ENCODE results near the gene UBE4B.

UBE4B gene

DNA sequence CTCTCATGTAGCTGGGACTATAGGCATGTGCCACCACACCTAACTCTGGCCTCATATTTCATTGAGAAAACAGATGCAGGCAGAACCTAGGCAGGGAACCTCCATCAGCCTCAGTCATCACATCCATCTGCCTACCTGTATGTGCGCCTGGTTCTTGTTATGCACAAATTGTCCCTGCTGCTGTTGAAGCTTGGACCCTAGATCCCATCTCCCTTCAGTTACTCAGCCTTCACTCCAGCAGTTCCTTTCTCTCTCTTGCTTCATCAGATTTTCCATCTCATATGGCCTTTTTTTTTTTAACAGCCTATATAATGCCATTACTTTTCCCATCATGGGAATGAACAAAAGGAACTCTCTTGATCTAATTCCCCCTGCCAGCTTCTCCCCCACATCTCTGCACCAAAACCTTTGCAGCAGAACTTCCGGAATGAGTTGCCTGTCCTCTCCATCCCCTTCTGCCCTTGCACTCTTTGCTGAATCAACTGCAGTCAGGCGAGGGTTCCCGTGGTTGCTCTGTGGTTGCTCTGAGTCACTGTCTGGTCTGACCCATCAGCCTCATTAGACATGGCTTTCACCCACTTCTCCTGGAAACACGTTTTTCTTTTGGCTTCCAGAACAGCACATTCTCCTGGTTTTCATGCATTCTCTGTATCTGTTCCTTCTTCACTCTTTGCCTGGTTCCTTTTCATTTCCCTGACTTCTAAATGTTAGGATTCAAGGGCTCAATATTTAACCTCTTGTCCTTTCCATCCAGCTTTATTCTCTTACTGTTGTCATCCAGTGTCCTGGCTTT, 41.5 kb downstream of the UBE4B start:
- no peaks in the 10 kb centered on the region for H3K9me3 ChIP-seq (ENCODE audit: insufficient read depth, low read depth, low read length)
- no peak overlapping the region for H3K27ac ChIP-seq (ENCODE audit: low read length)
- H3K36me3 ChIP-seq (ENCODE audit: insufficient read depth, low read depth, low read length) = peaks cover 16% of the 10 kb centered on the region
- no peaks in the 10 kb centered on the region for H3K27me3 ChIP-seq (ENCODE audit: insufficient read depth, low read length)
- no peak overlapping the region for H3K4me3 ChIP-seq (ENCODE audit: low read length)
- H3K4me1 ChIP-seq (ENCODE audit: insufficient read depth, low read length) = 0 out of 2 replicates have a peak, but pooled peaks cover 3% of the 10 kb centered on the region
- no peak overlapping the region for H3K9ac ChIP-seq (ENCODE audit: low read depth, low read length)

DNA sequence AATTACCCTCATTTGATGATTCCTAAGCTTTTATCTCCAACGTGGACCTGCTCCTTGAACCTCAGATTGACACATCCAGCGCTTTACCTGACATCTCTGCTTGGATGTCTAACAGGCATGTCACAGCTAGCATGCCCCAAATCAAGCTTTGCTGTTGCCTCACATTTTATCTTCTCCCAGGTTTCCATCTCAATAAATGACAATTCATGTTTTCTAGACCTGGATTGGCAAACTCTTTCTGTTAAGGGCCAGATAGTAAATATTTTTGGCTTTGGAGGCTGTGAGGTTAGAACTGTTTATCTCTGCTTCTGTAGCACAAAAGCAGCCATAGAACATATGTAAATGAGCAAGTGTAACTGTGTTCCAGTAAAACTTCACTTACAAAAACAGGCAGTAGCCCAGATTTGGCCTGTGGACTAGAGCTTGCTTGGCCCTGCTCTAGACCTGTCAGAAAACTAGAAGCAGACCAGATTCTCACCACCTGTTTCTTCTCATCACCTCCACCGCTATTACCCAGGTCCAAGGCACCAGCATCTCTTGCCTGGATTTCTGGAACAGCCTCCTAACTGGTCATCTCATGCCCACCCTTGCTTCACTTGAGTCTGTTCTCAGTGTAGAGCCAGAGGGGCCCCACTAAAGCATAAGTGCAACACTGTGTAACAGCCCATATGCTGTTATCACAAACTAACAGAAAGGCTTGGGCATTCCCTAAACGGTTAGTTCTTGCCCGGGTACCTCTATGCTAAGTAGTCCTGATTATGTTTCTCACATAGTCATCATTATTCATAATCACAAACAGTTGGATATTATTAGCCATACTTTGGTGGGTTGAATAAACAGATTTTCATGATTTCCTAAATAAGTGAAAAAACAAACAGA, 42.3 kb downstream of the UBE4B start:
- 0 out of 2 replicates have a peak, but pooled peaks cover 3% of the 10 kb centered on the region for H3K4me1 ChIP-seq (ENCODE audit: insufficient read depth, low read length)
- no peaks in the 10 kb centered on the region for H3K27me3 ChIP-seq (ENCODE audit: insufficient read depth, low read length)
- no peak overlapping the region for H3K27ac ChIP-seq (ENCODE audit: low read length)
- no peak overlapping the region for H3K9ac ChIP-seq (ENCODE audit: low read depth, low read length)
- H3K4me3 ChIP-seq (ENCODE audit: low read length) = no peak overlapping the region
- no peaks in the 10 kb centered on the region for H3K9me3 ChIP-seq (ENCODE audit: insufficient read depth, low read depth, low read length)
- peaks cover 16% of the 10 kb centered on the region for H3K36me3 ChIP-seq (ENCODE audit: insufficient read depth, low read depth, low read length)

DNA sequence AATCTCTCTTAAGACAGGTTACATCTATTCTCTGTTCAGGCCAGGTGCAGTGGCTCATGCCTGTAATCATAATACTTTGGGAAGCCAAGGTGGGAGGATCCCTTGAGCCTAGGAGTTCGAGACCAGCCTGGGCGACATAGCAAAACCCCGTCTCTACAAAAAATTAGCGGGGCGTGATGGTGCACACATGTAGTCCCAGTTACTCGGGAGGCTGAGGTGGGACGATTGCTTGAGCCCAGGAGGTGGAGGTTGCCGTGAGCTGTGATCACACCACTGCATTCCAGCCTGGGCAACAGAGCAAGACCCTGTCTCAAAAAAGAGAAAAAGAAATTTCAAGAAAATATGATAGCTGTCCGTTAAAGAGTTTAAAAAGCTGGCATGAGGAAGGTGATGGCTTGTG, 43.0 kb downstream of the UBE4B start:
- Histone ChIP-seq H3K27me3 (ENCODE audit: insufficient read depth, low read length) (no peaks in the 10 kb centered on the region), H3K27ac (ENCODE audit: low read length) (no peak overlapping the region), H3K4me1 (ENCODE audit: insufficient read depth, low read length) (0 out of 2 replicates have a peak, but pooled peaks cover 3% of the 10 kb centered on the region), H3K9me3 (ENCODE audit: insufficient read depth, low read depth, low read length) (no peaks in the 10 kb centered on the region), H3K9ac (ENCODE audit: low read depth, low read length) (no peak overlapping the region), H3K36me3 (ENCODE audit: insufficient read depth, low read depth, low read length) (peaks cover 20% of the 10 kb centered on the region), H3K4me3 (ENCODE audit: low read length) (no peak overlapping the region)

DNA sequence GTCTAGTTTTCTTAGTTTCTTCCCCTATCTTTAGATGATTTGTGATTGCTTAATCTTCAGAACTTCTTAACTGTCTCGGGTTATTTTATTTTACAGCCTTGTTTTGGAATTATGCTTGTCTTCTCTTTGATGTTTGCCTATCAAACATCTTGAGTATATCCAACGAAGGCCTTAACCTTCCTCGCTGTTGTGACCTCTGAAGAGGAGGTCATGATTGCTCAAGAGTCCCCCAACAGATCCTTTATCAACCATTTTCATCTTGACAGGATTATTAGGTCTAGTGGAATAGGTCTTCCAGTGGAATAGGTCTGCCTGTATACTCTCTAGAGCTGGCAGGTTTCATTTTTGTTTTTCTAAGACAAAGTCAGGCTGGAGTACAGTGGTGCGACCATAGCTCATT, 45.7 kb downstream of the UBE4B start:
- peaks cover 21% of the 10 kb centered on the region for H3K36me3 ChIP-seq (ENCODE audit: insufficient read depth, low read depth, low read length)
- H3K4me3 ChIP-seq (ENCODE audit: low read length) = no peak overlapping the region
- H3K27me3 ChIP-seq (ENCODE audit: insufficient read depth, low read length) = no peaks in the 10 kb centered on the region
- no peak overlapping the region for H3K9ac ChIP-seq (ENCODE audit: low read depth, low read length)
- H3K9me3 ChIP-seq (ENCODE audit: insufficient read depth, low read depth, low read length) = no peaks in the 10 kb centered on the region
- no peak overlapping the region for H3K27ac ChIP-seq (ENCODE audit: low read length)
- no peaks in the 10 kb centered on the region for H3K4me1 ChIP-seq (ENCODE audit: insufficient read depth, low read length)

DNA sequence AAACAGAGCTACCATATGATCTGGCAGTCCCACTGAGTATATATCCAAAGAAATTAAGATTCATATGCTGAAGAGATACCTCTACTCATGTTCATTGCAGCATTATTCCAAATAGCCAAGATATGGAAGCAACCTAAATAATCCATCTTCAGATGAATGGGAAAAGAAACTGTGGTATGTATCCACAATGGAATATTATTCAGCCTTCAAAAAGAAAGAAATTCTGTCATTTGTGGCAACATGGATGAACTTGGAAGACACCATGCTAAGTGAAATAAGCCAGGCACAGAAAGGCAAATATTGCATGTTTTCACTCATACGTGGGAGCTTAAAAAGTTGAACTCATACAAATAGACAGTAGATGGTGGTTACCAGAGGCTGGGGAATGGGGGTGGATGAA, 47.8 kb downstream of the UBE4B start:
- Histone ChIP-seq H3K27ac (ENCODE audit: low read length) (no peak overlapping the region), H3K4me1 (ENCODE audit: insufficient read depth, low read length) (no peaks in the 10 kb centered on the region), H3K4me3 (ENCODE audit: low read length) (no peak overlapping the region), H3K9ac (ENCODE audit: low read depth, low read length) (no peak overlapping the region), H3K27me3 (ENCODE audit: insufficient read depth, low read length) (no peaks in the 10 kb centered on the region), H3K36me3 (ENCODE audit: insufficient read depth, low read depth, low read length) (peaks cover 6% of the 10 kb centered on the region), H3K9me3 (ENCODE audit: insufficient read depth, low read depth, low read length) (no peaks in the 10 kb centered on the region)

DNA sequence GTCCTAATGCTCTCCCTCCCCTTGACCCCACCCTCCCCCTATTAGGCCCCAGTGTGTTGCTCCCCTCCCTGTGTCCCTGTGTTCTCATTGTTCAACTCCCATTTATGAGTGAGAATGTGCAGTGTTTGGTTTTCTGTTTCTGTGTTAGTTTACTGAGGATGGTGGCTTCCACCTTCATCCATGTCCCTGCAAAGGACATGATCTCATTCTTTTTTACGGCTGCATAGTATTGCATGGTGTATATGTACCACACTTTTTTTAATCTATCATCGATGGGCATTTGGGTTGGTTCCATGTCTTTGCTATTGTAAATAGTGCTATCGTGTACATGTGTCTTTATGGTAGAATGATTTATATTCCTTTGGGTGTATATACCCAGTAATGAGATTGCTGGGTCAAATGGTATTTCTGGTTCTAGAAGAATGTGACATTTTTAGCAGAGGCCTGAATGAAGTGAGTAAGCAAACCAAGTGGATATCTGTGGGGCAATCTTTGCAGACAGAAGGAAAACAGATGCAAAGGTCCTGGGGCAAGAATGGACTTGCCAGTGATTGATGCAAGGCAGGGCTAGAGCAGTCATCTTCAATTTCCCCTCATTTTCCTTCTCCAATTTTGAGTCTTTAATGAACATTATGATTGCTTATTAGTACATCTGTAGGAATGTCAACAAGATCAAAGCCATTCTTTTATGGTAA, 50.2 kb downstream of the UBE4B start:
- Histone ChIP-seq H3K9ac (ENCODE audit: low read depth, low read length) (no peak overlapping the region), H3K4me3 (ENCODE audit: low read length) (no peak overlapping the region), H3K4me1 (ENCODE audit: insufficient read depth, low read length) (no peaks in the 10 kb centered on the region), H3K36me3 (ENCODE audit: insufficient read depth, low read depth, low read length) (peaks cover 10% of the 10 kb centered on the region), H3K27me3 (ENCODE audit: insufficient read depth, low read length) (no peaks in the 10 kb centered on the region), H3K27ac (ENCODE audit: low read length) (no peak overlapping the region), H3K9me3 (ENCODE audit: insufficient read depth, low read depth, low read length) (no peaks in the 10 kb centered on the region)

DNA sequence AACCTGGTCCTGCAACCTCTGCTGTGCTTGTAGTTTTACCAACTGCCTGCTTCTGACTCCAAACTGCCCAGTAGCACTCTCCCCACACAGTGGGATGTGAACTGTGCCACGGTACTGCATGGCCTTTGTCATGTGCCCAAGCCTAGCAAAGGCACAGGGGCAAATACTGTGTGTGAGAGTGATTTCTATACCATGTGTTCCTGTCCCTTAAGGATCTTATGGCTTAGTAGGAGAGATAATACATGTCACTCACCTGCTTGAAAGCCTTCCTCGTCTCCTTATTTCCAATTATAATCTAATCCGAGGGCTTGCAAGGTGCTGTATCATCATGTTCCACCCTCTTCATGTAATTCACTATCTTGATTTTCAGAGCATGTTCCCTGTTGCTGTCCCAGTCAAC, 51.3 kb downstream of the UBE4B start:
- H3K4me3 ChIP-seq (ENCODE audit: low read length) = no peak overlapping the region
- H3K27me3 ChIP-seq (ENCODE audit: insufficient read depth, low read length) = no peaks in the 10 kb centered on the region
- peaks cover 10% of the 10 kb centered on the region for H3K36me3 ChIP-seq (ENCODE audit: insufficient read depth, low read depth, low read length)
- H3K9ac ChIP-seq (ENCODE audit: low read depth, low read length) = no peak overlapping the region
- H3K9me3 ChIP-seq (ENCODE audit: insufficient read depth, low read depth, low read length) = no peaks in the 10 kb centered on the region
- H3K4me1 ChIP-seq (ENCODE audit: insufficient read depth, low read length) = no peaks in the 10 kb centered on the region
- H3K27ac ChIP-seq (ENCODE audit: low read length) = no peak overlapping the region

DNA sequence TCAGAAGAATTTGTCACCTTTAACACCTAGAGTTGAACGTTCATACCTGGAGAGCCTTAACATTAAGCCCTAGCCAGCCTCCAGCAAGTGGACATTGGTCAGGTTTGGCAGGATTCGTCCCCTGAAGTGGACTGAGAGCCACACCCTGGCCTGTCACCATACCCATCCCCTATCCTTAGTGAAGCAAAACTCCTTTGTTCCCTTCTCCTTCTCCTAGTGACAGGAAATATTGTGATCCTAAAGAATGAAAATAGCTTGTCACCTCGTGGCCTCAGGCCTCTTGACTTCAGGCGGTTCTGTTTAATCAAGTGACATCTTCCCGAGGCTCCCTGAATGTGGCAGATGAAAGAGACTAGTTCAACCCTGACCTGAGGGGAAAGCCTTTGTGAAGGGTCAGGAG, 52.3 kb downstream of the UBE4B start:
- H3K4me1 ChIP-seq (ENCODE audit: insufficient read depth, low read length) = no peaks in the 10 kb centered on the region
- H3K9ac ChIP-seq (ENCODE audit: low read depth, low read length) = no peak overlapping the region; the same call in 1 of the 2 replicates
- H3K27me3 ChIP-seq (ENCODE audit: insufficient read depth, low read length) = no peaks in the 10 kb centered on the region
- no peaks in the 10 kb centered on the region for H3K9me3 ChIP-seq (ENCODE audit: insufficient read depth, low read depth, low read length)
- H3K36me3 ChIP-seq (ENCODE audit: insufficient read depth, low read depth, low read length) = peaks cover 10% of the 10 kb centered on the region
- no peak overlapping the region for H3K4me3 ChIP-seq (ENCODE audit: low read length)
- no peak overlapping the region for H3K27ac ChIP-seq (ENCODE audit: low read length)

DNA sequence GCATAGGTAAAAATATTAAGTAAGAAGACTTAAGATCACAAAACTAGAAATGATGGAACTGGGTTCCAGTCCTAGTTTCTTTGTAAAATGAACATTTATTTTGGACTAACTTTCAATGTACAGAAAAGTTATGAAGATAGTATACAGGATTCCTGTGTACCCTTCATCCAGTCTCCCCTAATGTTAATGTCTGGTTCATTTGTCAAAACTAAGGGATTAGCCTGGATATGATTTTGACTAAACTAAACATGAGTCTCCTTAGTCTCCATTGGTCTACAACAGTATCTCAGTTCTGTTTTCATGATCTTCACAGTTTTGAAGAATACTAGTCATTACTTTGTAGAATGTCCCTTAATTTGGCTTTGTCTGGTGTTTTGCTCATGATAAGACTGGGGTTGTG, 54.5 kb downstream of the UBE4B start:
- Histone ChIP-seq H3K9me3 (ENCODE audit: insufficient read depth, low read depth, low read length) (no peaks in the 10 kb centered on the region), H3K9ac (ENCODE audit: low read depth, low read length) (no peak overlapping the region), H3K27me3 (ENCODE audit: insufficient read depth, low read length) (no peaks in the 10 kb centered on the region), H3K4me3 (ENCODE audit: low read length) (no peak overlapping the region), H3K36me3 (ENCODE audit: insufficient read depth, low read depth, low read length) (peaks cover 5% of the 10 kb centered on the region), H3K27ac (ENCODE audit: low read length) (no peak overlapping the region), H3K4me1 (ENCODE audit: insufficient read depth, low read length) (no peaks in the 10 kb centered on the region)

DNA sequence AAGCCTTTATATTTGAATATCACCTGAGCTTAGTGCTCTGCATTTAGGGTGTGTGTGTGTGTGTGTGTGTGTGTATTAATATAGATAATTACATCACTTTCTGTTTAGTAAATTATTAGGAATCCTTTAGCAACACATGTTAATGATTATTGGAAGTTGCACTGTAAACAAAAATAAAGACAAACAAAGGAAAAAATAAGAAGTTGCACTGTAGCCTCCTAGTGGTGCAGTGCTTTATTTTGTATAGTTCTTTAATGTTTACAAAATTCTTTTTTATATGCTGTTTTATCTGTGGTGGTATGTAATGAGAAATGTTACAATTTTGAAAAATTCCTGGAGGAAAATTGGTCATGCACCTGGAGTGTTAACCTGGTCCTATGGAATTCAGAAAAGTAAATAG, 69.2 kb downstream of the UBE4B start:
- Histone ChIP-seq H3K27me3 (ENCODE audit: insufficient read depth, low read length) (no peaks in the 10 kb centered on the region), H3K36me3 (ENCODE audit: insufficient read depth, low read depth, low read length) (peaks cover 60% of the 10 kb centered on the region), H3K27ac (ENCODE audit: low read length) (no peak overlapping the region), H3K4me3 (ENCODE audit: low read length) (no peak overlapping the region), H3K4me1 (ENCODE audit: insufficient read depth, low read length) (no peaks in the 10 kb centered on the region), H3K9me3 (ENCODE audit: insufficient read depth, low read depth, low read length) (no peaks in the 10 kb centered on the region), H3K9ac (ENCODE audit: low read depth, low read length) (no peak overlapping the region)

DNA sequence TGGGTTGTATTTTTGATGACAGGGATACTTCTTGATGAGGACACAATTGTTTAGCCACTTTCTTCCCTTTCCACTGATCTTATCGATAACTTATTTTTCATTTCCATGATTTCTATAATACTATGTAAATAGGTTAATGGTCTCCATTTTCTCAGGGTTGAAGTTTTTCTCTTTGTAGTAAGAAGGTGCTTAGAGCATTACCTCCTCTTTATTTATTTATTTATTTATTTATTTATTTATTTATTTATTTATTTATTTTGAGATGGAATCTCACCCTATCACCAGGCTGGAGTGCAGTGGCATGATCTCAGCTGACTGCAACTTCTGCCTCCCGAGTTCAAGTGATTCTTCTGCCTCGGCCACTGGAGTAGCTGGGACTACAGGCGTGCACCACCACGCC, 70.4 kb downstream of the UBE4B start:
- peaks cover 69% of the 10 kb centered on the region for H3K36me3 ChIP-seq (ENCODE audit: insufficient read depth, low read depth, low read length)

More for the DNA sequence above, 70.4 kb downstream of the UBE4B start:
- Histone ChIP-seq H3K4me3 (ENCODE audit: low read length) (no peak overlapping the region), H3K4me1 (ENCODE audit: insufficient read depth, low read length) (no peaks in the 10 kb centered on the region), H3K9ac (ENCODE audit: low read depth, low read length) (no peak overlapping the region), H3K27ac (ENCODE audit: low read length) (no peak overlapping the region), H3K9me3 (ENCODE audit: insufficient read depth, low read depth, low read length) (no peaks in the 10 kb centered on the region), H3K27me3 (ENCODE audit: insufficient read depth, low read length) (no peaks in the 10 kb centered on the region)
